WTC11 (cell line): ENCODE measurements around the gene PROSER2. TPM values are rescaled to one million over a fixed set of nuclear protein-coding genes. Genes with fewer than 3 reads are reported as not detected.
"Not testable (repeated sequence)": the region's sequence is repeated elsewhere in the genome, so short reads cannot be mapped to it uniquely, and the experiment has no call there.

ENCODE experiments used
- ATAC-seq: fragments of 200-7000 bp; cut with Tn5 transposase; 2 replicates; pipeline ENCODE4 v1.10.0; 2021; ENCODE audit warnings: mild to moderate bottlenecking, moderate library complexity
- CTCF ChIA-PET: fragments of 300-600 bp; sonication (Branson Sonifier 250); formaldehyde crosslinking; loops from one replicate; lab custom pipeline; 2021; ENCODE audit warnings: antibody characterized with exemption; lab: Charles Lee
- POLR2A ChIA-PET: fragments of 350-600 bp; sonication (Branson Sonifier 250); formaldehyde crosslinking; loops from one replicate; lab custom pipeline; 2021; ENCODE audit warnings: antibody characterized with exemption; lab: Charles Lee
- DNase-seq: peaks from one replicate; pipeline ENCODE4 v3.0.0; 2021; ENCODE audit warnings: low spot score
- H3K27ac Mint-ChIP-seq: 2 replicates; pipeline ENCODE4 v1.8.0; 2021; ENCODE audit warnings: mixed read lengths
- H3K27me3 Mint-ChIP-seq: 2 replicates; pipeline ENCODE4 v1.8.0; 2021; ENCODE audit warnings: low read depth, mild to moderate bottlenecking, moderate library complexity, mixed read lengths
- H3K36me3 Mint-ChIP-seq: 2 replicates; pipeline ENCODE4 v1.8.0; 2021; ENCODE audit warnings: mixed read lengths
- H3K4me1 Mint-ChIP-seq: 2 replicates; pipeline ENCODE4 v1.8.0; 2022; ENCODE audit warnings: mixed read lengths
- H3K4me3 Mint-ChIP-seq: 2 replicates; pipeline ENCODE4 v1.8.0; 2021; ENCODE audit warnings: mild to moderate bottlenecking, moderate library complexity, mixed read lengths
- H3K9me3 Mint-ChIP-seq: 2 replicates; pipeline ENCODE4 v1.8.0; 2021; ENCODE audit warnings: mixed read lengths
- CREB1 ChIP-seq: sonication (generic); formaldehyde crosslinking; IDR thresholded peaks from 2 replicates; pipeline ENCODE4 v1.8.0; 2023; ENCODE audit warnings: mild to moderate bottlenecking, missing genetic modification reagents
- EMX1 ChIP-seq: fragments of 250-450 bp; sonication (Bioruptor Pico); IDR thresholded peaks from 2 replicates; pipeline ENCODE4 v1.8.0; 2021; ENCODE audit warnings: mild to moderate bottlenecking
- JUN ChIP-seq: sonication (generic); formaldehyde crosslinking; IDR thresholded peaks from 2 replicates; pipeline ENCODE4 v1.8.0; 2023; ENCODE audit warnings: mild to moderate bottlenecking, missing genetic modification reagents
- ZBTB21 ChIP-seq: sonication (generic); formaldehyde crosslinking; IDR thresholded peaks from 2 replicates; pipeline ENCODE4 v1.8.1; 2023; ENCODE audit warnings: mild to moderate bottlenecking, missing genetic modification reagents, borderline replicate concordance
- ZNF121 ChIP-seq: sonication (generic); formaldehyde crosslinking; IDR thresholded peaks from 2 replicates; pipeline ENCODE4 v1.8.0; 2023; ENCODE audit warnings: missing genetic modification reagents
- ZNF232 ChIP-seq: sonication (generic); formaldehyde crosslinking; IDR thresholded peaks from 2 replicates; pipeline ENCODE4 v1.8.0; 2022; ENCODE audit warnings: mild to moderate bottlenecking, missing genetic modification reagents
- total RNA-seq: library from RNA; stranded (reverse); gene quantifications from 3 replicates; pipeline ENCODE4 v1.2.3, GENCODE V29; 2021
- TF ChIP-seq, protein P1 (sequence below): fragments of 200-600 bp; IDR thresholded peaks from 2 replicates; pipeline ENCODE4 v1.8.0; 2022; ENCODE audit warnings: antibody characterized with exemption
- TF ChIP-seq, protein P2 (sequence below): fragments of 250-450 bp; sonication (Bioruptor Pico); IDR thresholded peaks from 2 replicates; pipeline ENCODE4 v1.9.0; 2021; ENCODE audit warnings: mild to moderate bottlenecking, borderline replicate concordance
- TF ChIP-seq, protein P3 (sequence below): fragments of 250-450 bp; sonication (Bioruptor Pico); IDR thresholded peaks from 2 replicates; pipeline ENCODE4 v1.8.0; 2021; ENCODE audit warnings: mild to moderate bottlenecking
- TF ChIP-seq, protein P4 (sequence below): fragments of 250-450 bp; sonication (Bioruptor Pico); conservative IDR thresholded peaks from 2 replicates; pipeline ENCODE4 v1.9.0; 2021; ENCODE audit warnings: mild to moderate bottlenecking

The PROSER2 gene
- total RNA-seq, 1 experiment from 2014 or later = 8.5 TPM

DNA sequence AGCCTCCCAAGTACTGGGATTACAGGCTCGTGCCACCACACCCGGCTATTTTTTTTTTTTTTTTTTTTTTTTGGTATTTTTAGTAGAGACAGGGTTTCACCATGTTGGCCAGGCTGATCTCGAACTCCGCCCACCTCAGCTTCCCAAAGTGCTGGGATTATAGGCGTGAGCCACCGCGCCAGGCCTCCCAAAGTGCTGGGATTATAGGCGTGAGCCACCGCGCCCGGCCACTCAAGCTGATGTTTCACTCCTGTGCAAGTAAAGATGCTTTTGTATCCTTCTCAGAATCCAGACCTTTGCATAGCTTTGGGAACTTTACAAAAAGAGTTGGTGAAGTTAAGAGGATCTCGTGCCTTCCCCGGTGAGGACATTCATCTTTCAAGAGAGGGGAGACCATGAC lies 29.5 kb downstream of the PROSER2 start:
- CTCF ChIA-PET = interaction anchor here (0.8 to 2.1 kb wide), 7 partner anchors 15 to 134 kb away, joined by 4 to 9 read pairs (median 7); no protein-coding TSS in a partner anchor
- H3K4me1 Mint-ChIP-seq, POLR2A ChIA-PET, H3K4me3 Mint-ChIP-seq, ATAC-seq, H3K9me3 Mint-ChIP-seq, H3K27me3 Mint-ChIP-seq, H3K27ac Mint-ChIP-seq, DNase-seq, H3K36me3 Mint-ChIP-seq: not testable (repeated sequence)

DNA sequence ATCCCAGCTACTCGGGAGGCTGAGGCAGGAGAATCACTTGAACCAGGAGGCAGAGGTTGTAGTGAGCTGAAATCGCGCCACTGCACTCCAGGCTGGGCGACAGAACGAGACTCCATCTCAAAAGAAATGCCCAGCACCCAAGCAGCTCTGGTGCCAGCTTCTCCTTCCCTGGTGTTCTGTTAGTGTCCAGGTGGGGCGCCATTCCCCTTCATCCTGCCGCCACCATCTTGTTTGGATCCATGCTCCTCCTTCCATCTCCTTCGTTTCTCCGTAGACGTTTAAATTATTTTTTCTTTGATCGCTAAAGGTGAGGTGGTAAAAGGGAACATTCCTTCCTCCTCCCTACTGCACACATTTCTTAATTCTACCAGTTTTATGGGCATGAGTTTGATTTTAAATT lies 30.3 kb downstream of the PROSER2 start:
- ATAC-seq = peak; percentile 74
- Mint-ChIP-seq H3K4me1 (no peaks in the 10 kb centered on the region), H3K4me3 (no peak overlapping the region), H3K9me3 (no peaks in the 10 kb centered on the region), H3K36me3 (peaks cover 9% of the 10 kb centered on the region), H3K27ac (no peak overlapping the region; the same call in 1 of the 2 replicates), H3K27me3 (no peaks in the 10 kb centered on the region)
- no peak for TF ChIP-seq ZNF232 (CRISPR knock-in tag)
- TF ChIP-seq, protein P1, sequence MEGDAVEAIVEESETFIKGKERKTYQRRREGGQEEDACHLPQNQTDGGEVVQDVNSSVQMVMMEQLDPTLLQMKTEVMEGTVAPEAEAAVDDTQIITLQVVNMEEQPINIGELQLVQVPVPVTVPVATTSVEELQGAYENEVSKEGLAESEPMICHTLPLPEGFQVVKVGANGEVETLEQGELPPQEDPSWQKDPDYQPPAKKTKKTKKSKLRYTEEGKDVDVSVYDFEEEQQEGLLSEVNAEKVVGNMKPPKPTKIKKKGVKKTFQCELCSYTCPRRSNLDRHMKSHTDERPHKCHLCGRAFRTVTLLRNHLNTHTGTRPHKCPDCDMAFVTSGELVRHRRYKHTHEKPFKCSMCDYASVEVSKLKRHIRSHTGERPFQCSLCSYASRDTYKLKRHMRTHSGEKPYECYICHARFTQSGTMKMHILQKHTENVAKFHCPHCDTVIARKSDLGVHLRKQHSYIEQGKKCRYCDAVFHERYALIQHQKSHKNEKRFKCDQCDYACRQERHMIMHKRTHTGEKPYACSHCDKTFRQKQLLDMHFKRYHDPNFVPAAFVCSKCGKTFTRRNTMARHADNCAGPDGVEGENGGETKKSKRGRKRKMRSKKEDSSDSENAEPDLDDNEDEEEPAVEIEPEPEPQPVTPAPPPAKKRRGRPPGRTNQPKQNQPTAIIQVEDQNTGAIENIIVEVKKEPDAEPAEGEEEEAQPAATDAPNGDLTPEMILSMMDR = peak; percentile 54
- ChIA-PET POLR2A (no interaction called here), CTCF (interaction anchor here (0.5 to 2.1 kb wide), 28 partner anchors 9 to 208 kb away, joined by 3 to 11 read pairs (median 4); no protein-coding TSS in a partner anchor)
- peak; percentile 32 for DNase-seq

DNA sequence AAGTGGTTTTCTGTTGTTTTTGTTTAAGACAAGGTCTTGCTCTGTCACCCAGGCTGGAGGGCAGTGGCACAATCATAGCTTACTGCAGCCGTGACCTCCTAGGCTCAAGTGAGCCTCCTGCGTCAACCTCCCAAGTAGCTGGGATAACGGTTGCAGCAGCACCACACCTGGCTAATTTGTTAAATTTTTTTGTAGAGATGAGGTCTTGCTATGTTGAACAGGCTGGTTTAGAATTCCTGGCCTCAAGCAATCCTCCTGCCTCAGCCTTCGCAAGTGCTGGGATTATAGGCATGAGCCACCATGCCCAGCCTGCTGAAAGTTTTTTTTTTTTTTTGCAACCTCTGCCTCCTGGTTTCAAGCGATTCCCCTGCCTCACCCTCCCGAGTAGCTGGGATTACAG lies 31.1 kb downstream of the PROSER2 start:
- Mint-ChIP-seq H3K4me1 (no peaks in the 10 kb centered on the region), H3K27ac (no peak overlapping the region), H3K9me3 (no peaks in the 10 kb centered on the region), H3K27me3 (no peaks in the 10 kb centered on the region), H3K4me3 (no peak overlapping the region), H3K36me3 (peaks cover 9% of the 10 kb centered on the region)
- no peak for DNase-seq
- CTCF ChIA-PET = interaction anchor here (1.4 to 2.1 kb wide), 7 partner anchors 9 to 132 kb away, joined by 3 to 10 read pairs (median 6); no protein-coding TSS in a partner anchor
- ATAC-seq = no peak
- POLR2A ChIA-PET = interaction anchor here (0.6 kb wide), 1 partner anchor 378 kb away, joined by 3 read pairs; no protein-coding TSS in a partner anchor
- TF ChIP-seq, protein P2, sequence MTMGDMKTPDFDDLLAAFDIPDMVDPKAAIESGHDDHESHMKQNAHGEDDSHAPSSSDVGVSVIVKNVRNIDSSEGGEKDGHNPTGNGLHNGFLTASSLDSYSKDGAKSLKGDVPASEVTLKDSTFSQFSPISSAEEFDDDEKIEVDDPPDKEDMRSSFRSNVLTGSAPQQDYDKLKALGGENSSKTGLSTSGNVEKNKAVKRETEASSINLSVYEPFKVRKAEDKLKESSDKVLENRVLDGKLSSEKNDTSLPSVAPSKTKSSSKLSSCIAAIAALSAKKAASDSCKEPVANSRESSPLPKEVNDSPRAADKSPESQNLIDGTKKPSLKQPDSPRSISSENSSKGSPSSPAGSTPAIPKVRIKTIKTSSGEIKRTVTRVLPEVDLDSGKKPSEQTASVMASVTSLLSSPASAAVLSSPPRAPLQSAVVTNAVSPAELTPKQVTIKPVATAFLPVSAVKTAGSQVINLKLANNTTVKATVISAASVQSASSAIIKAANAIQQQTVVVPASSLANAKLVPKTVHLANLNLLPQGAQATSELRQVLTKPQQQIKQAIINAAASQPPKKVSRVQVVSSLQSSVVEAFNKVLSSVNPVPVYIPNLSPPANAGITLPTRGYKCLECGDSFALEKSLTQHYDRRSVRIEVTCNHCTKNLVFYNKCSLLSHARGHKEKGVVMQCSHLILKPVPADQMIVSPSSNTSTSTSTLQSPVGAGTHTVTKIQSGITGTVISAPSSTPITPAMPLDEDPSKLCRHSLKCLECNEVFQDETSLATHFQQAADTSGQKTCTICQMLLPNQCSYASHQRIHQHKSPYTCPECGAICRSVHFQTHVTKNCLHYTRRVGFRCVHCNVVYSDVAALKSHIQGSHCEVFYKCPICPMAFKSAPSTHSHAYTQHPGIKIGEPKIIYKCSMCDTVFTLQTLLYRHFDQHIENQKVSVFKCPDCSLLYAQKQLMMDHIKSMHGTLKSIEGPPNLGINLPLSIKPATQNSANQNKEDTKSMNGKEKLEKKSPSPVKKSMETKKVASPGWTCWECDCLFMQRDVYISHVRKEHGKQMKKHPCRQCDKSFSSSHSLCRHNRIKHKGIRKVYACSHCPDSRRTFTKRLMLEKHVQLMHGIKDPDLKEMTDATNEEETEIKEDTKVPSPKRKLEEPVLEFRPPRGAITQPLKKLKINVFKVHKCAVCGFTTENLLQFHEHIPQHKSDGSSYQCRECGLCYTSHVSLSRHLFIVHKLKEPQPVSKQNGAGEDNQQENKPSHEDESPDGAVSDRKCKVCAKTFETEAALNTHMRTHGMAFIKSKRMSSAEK (CRISPR knock-in tag) = no peak
- no peak for TF ChIP-seq ZNF121 (CRISPR knock-in tag)
- no peak for TF ChIP-seq JUN (CRISPR knock-in tag)
- no peak for TF ChIP-seq EMX1 (CRISPR knock-in tag)
- TF ChIP-seq, protein P3, sequence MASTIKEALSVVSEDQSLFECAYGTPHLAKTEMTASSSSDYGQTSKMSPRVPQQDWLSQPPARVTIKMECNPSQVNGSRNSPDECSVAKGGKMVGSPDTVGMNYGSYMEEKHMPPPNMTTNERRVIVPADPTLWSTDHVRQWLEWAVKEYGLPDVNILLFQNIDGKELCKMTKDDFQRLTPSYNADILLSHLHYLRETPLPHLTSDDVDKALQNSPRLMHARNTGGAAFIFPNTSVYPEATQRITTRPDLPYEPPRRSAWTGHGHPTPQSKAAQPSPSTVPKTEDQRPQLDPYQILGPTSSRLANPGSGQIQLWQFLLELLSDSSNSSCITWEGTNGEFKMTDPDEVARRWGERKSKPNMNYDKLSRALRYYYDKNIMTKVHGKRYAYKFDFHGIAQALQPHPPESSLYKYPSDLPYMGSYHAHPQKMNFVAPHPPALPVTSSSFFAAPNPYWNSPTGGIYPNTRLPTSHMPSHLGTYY (CRISPR knock-in tag) = no peak
- no peak for TF ChIP-seq ZBTB21 (CRISPR knock-in tag)
- TF ChIP-seq, protein P4, sequence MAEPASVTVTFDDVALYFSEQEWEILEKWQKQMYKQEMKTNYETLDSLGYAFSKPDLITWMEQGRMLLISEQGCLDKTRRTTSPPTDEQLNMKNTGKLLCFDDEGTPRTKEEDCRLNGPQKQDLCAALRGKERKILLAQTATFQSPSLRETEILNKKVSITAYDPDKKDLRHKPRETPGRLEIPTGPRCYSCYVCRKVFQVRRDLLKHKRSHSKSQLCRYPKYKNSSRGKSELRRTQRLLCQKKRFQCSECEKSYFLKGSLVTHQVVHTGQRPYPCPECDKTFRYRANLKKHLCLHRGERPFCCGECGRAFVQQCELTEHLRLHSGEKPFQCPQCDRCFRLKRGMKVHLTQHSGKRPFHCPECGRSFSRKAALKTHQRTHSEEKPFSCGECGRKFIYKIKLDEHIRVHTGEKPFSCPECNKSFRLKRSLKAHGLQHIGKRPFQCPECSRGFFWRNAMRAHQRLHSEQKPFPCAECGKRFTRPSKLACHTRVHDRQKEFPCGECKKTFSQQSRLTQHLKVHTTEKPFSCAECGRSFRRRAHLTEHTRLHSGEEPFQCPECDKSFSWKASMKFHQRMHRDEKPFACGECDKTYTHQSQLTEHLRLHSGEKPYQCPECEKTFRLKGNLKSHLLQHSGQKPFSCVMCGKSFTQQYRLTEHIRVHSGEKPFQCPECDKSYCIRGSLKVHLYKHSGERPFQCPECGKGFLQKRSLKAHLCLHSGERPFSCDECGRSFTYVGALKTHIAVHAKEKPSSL (CRISPR knock-in tag) = no peak
- no peak for TF ChIP-seq CREB1
